ENCODE measurements around the gene PRR5L.
"Not testable (repeated sequence)": the region's sequence is repeated elsewhere in the genome, so short reads cannot be mapped to it uniquely, and the experiment has no call there.

Gene PRR5L

GRCh38 chr11:36281850-36282249 is 14.2 kb upstream of the PRR5L start:
- no peak for DNase-seq (ENCODE audit: low read depth)

DNA sequence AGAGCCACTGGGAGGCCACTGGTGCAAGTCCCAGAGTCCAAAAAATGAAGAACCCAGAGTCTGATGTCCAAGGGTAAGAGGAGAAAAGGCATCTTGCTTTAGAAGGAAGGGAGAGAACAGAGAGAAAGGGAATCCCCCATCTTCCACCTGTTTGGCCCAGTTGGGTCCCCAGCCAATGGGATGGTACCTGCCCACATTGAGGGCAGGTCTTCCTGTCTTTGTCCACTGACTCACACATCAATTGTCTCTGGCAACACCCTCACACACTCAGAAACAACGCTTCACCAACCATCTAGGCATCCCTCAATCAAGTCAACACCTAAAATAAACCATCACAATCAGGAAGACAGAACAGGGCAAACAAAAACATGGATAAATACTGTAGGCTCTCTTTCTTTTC is 13.2 kb upstream of the PRR5L start:
- DNase-seq (ENCODE audit: low read depth) = no peak

DNA sequence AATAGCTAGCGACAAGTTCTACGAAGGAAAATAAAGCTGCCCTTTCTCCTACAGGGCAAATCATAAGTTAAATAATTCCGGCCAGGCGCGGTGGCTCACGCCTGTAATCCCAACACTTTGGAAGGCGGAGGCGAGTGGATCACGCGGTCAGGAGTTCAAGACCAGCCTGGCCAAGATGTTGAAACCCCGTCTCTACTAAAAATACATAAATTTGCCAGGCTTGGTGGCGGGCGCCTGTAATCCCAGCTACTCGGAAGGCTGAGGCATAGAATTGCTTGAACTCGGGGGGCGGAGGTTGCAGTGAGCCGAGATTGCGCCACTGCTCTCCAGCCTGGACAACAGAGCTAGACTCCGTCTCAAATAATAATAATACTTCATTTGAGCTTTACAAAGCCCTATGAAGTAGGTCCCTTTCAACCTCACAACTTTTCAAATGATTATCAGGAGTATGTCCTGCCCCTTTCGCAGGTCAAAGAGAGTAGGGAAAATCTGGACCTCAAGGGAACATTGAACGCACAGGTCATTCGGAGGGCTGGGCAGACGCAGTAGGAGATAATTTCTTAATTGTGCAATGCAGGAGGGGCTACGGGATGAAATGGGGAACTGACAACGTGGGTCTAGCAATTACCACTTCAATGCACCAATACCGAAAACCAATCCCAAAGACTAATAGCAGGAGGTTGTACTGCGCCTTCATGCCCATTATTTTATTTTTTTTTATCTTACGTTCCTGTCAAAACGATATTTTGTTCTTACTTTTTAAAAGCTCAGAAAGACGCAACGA is 7.5 kb upstream of the PRR5L start:
- DNase-seq (ENCODE audit: low read depth) = no peak

GRCh38 chr11:36289226-36289852 is 6.7 kb upstream of the PRR5L start, which contains the start of gene COMMD9:
COMMD9 (minus strand) TSS chr11:36289424; CDS start chr11:36289412, 12 bp downstream.
- peak; percentile 49 for DNase-seq (ENCODE audit: low read depth)

DNA sequence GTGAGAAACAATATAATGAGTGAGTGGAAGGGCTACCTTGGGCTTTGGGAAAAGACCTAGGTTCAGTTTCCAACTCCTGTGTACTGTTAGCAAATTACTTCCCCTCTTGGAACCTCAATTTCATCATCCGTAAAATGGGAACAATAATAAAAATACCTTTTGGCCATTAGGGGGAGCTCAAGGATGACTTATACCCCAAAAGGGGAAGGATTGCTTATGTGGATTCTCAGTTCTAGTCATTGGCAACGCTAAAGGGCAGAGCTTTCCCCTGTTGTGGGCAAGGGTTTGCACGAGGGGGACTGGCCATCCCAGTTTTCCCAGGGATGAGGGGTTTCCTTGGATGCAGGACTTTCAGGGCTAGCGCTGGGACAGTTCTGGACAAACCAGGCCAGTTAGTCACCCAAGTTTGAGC is 3.8 kb upstream of the PRR5L start:
- DNase-seq (ENCODE audit: low read depth) = no peak

DNA sequence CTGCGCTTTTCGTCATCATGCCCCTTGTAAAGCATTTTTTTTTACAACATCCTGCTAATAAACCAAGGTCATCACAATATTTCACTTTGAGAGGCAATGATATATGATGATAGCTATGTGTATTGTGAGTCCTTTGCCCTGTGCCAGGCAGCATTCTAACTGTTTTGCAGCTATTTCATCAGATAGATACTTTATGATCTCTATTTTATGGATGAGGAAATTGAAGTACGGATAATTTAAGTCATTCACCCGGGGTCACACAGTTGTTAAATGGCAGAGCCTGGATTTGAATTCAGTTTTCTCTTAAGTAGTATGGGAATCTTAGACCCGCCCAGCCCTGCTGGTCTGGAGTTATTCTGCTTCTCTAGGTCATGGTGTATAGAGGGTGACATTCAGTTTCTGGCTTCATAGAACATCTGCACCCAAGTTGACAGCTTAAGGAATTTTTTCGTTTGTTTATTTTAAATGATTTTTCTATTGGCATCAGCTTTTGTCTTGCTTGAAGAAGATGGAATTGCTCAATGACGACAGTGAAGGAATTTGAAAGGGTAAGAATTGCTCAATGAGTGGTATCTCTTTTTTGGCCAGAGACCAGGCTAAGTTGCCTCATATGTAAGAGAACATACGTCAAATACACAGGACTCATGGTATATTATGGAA is 926 bp downstream of the PRR5L start:
- DNase-seq (ENCODE audit: low read depth) = peak; percentile 58

- no peak for DNase-seq (ENCODE audit: low read depth)
These were observed 4.6 kb downstream of the PRR5L start for GRCh38 chr11:36300650-36301049.

GRCh38 chr11:36304351-36304750 is 8.3 kb downstream of the PRR5L start:
- no peak for DNase-seq (ENCODE audit: low read depth)

DNA sequence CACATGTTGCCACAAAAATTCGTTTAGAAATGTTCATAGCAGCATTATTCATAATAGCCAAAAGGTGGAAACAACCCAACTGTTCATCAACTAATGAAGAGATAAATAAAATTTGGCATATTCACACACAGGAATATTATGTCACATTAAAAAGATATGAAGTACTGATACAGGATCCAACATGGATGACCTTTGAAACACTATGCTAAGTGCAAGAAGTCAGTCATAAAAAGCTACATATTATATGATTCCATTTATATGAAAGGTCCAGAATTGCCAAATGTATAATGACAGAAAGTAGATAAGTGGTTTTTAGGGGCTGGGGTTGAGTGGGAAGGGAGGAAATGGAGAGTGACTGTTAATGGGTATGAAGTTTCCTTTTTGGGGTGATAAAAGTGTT is 9.0 kb downstream of the PRR5L start:
- DNase-seq (ENCODE audit: low read depth) = no peak

DNA sequence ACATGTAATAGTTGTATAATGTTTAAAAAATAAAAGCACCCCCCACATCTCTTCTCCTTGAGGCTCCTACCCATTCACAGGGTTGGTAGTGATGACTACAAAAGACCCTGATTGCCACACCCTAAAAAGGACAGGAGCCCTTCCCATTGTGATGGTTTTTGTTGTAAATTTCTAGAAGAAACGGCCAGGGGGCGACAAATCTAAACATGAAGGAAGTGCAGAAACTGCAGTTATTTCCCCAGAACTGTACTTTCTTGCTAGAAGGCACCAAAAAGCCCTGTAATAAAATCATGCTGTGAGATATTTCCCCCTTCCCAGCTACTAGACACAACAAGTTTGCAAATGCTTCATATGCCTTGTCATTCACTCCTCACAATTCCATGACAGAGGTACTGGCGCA is 10.8 kb downstream of the PRR5L start:
- no peak for DNase-seq (ENCODE audit: low read depth)

DNA sequence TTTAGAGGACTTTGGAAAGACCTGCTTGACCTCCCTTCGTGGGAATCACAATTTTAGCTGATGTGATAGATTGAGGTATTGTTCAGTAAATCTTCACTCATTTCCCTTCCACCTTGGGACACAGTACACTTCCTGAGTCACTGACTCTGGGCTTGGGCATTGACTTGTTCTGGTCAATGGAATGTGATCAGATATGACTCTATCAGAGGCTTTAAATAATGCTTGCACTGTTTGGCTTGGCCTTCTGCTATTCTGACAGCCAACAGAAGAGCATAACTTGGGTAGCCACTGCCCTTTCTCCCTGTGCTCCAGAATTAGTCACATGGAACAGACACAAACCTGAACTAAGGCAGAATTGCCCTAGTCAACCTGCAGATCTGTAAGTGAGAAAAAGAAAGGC is 12.5 kb downstream of the PRR5L start:
- no peak for DNase-seq (ENCODE audit: low read depth)

- no peak for DNase-seq (ENCODE audit: low read depth)
These were observed 13.7 kb downstream of the PRR5L start for GRCh38 chr11:36309779-36310178.

DNA sequence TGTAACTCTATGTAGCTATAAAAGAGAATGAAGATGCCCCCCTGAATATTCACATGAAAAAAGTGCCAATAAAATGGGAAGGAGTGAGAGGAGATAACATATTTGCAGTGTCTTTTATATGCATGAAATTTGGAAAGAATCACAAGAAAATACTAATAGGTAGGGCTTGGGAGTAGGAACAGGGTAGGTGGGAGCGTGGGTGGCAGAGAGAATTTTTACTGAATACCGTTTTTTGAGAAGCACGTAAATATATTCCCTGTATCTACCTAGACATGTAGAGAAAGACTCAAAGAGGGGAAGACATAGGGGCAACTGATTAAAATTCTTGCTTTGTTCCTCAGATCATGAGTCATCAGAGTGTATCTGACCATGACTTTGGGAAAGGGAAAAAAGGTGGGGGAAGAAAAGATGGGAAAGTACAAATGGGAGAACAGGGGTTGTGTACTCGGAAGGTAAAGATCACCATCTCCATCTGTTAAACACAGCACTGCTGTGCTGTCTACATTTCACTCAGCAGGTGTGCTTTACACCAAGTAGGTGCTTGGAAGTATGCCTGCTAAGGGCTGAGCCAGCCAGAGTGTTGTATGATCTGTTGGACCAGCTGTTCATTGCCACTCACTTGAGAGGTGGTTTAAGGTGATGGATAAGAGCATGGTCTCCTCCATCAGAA is 16.0 kb downstream of the PRR5L start:
- no peak for DNase-seq (ENCODE audit: low read depth)

DNA sequence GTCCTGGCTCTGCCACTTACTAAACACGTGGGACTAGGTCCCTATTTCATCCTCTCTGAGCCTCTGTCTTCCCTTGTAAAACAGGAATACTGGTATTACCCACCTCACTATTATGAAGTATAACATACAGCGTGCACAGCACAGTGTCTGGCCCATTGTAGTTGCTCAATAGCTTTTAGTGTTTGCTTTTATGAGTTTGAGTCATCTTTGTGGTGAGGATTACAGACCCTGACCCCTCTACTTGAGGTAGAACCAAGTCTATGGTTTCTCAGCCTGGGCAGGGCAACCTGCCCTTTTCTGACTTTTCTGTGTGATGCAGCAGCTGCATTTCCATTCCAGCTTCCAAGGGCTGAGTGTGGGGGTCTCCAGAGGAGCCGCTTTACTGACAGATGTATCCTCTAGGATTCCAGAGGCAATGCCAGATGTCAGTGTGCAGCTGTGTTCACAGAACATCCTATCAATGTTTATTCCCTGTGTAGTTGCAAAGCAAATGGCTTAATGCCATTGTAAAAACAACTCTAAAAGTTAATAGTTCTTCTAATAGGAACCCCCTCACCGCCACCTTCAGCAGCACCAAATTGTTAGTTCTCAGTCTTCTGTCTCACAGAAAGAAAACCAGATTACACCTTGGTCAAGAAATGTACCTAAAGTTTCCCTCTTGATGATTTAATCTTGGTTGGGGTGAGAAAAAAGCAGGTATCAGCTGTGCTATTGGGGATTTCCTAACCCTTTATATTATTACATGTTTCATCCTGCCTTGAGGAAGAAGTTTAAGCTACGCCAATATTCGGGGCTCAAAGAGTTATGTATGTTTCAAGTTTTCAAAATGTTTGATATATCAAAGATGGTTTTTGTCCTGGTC is 16.8 kb downstream of the PRR5L start:
- DNase-seq (ENCODE audit: low read depth) = no peak

GRCh38 chr11:36313750-36314433 is 17.8 kb downstream of the PRR5L start:
- no peak for DNase-seq (ENCODE audit: low read depth)

- no peak for DNase-seq (ENCODE audit: low read depth)
These were observed 18.3 kb downstream of the PRR5L start for GRCh38 chr11:36314434-36314767.

- no peak for DNase-seq (ENCODE audit: low read depth)
These were observed 20.0 kb downstream of the PRR5L start for GRCh38 chr11:36316049-36316448.

DNA sequence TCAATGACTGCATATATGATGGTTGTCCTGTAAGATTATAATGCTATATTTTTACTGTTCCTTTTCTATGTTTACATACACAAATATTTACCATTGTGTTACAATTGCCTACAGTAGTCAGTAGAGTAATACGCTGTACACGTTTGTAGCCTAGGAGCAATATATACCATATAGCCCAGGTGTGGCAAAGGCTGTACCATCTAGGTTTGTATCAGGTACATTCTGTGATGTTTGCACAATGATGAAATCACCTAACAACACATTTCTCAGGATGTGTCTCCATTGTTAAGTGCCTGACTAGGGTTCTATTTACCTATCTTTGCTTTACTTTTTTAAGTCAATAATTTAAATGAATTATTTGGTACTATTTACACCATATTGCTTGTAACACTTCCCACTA is 21.9 kb downstream of the PRR5L start:
- no peak for DNase-seq (ENCODE audit: low read depth)

- DNase-seq (ENCODE audit: low read depth) = not testable (repeated sequence)
These were observed 28.9 kb downstream of the PRR5L start for GRCh38 chr11:36324956-36325355.

- DNase-seq (ENCODE audit: low read depth) = not testable (repeated sequence)
These were observed 29.3 kb downstream of the PRR5L start for GRCh38 chr11:36325403-36325802.

All from GM04503 (cell line).